ENCODE data around the gene MCM7. TPM values are rescaled to one million over a fixed set of nuclear protein-coding genes. Genes with fewer than 3 reads are reported as not detected.

The MCM7 gene
- total and polyA plus RNA-seq, 2 of the 13 experiments (the other 11 are each of a cell fraction or from before 2014, with no cell fraction given), result 84.5 to 214 TPM

DNA sequence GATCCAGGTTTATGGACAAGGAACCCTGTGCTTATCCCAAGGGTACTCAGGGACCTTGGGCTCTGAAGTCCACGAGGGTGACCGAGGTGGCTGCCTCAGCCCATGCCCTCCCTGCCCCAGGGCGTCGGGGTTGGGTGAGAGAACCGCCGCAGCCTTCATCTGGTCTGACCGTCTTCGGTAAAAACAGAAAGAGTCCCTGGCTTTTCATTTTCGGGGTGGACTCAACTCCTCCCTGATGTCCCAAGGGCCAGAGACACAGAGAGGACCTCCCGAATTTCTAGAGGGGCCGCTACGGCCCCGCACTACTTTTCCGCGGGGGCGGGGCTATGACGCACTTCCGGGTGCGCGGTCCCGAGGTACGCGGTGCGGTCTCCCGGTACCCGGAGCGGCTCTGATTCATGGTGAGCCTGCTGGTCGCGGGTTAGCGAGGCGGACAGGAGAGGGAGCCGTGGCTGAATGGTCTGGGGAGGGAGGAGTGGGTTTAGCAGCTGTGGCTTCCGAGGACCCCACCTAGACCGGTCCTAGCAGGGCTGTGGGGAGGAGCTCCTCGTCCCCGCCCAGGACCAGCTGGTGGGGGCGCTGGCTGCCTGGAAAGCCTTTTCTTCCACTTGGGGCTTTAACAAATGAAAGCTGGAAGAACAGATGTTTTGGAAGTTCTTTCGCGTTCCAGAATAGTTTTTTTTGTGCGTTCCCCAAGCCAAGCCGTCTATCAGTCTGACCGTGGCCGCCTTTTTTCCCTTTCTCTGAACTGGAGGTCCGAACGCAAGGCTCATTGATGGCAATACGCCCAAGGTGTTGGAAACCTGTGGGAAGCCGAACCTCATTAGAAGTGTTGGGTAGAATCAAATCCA lies 51.5 kb downstream of the MCM7 start, which contains the start of gene ZSCAN21 (continued):
- no peak for TF ChIP-seq U2AF2 (IDR thresholded peaks at IDR 0.05; ENCODE audit: low read depth, low read length)
- peak; percentile 74 for TF ChIP-seq DMAP1 (CRISPR knock-in tag; IDR thresholded peaks at IDR 0.05)
- TF ChIP-seq ATM (IDR thresholded peaks at IDR 0.05; ENCODE audit: borderline replicate concordance), result no peak
- peak; percentile 25; the same call in 1 of the 2 replicates for TF ChIP-seq HCFC1 (IDR thresholded peaks at IDR 0.05; ENCODE audit: low read depth, low read length)
- TF ChIP-seq TFE3 (CRISPR knock-in tag; IDR thresholded peaks at IDR 0.05), result peak; percentile 44; the same call in 1 of the 2 replicates
- no peak for TF ChIP-seq MXD4 (CRISPR knock-in tag; IDR thresholded peaks at IDR 0.05)
- no peak for TF ChIP-seq ZNF18 (CRISPR knock-in tag; IDR thresholded peaks at IDR 0.05; ENCODE audit: insufficient replicate concordance)
- TF ChIP-seq EEA1 (CRISPR knock-in tag; IDR thresholded peaks at IDR 0.05; ENCODE audit: borderline replicate concordance), result no peak
- 0 out of 2 replicates have a peak, but pooled peaks have one; percentile 35 for TF ChIP-seq ZNF792 (CRISPR knock-in tag; IDR thresholded peaks at IDR 0.05)
- no peak for TF ChIP-seq PHB2 (IDR thresholded peaks at IDR 0.05; ENCODE audit: partially characterized antibody)
- TF ChIP-seq HHEX (CRISPR knock-in tag; IDR thresholded peaks at IDR 0.05), result no peak
- TF ChIP-seq HNRNPLL (IDR thresholded peaks at IDR 0.05; ENCODE audit: low read depth, low read length, poor library complexity, severe bottlenecking), result peak; percentile 52
- TF ChIP-seq MYNN (CRISPR knock-in tag; IDR thresholded peaks at IDR 0.05; ENCODE audit: low read depth), result no peak
- TF ChIP-seq, protein P1, sequence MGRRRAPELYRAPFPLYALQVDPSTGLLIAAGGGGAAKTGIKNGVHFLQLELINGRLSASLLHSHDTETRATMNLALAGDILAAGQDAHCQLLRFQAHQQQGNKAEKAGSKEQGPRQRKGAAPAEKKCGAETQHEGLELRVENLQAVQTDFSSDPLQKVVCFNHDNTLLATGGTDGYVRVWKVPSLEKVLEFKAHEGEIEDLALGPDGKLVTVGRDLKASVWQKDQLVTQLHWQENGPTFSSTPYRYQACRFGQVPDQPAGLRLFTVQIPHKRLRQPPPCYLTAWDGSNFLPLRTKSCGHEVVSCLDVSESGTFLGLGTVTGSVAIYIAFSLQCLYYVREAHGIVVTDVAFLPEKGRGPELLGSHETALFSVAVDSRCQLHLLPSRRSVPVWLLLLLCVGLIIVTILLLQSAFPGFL (CRISPR knock-in tag; IDR thresholded peaks at IDR 0.05), result no peak
- peak; percentile 67; the same call in 1 of the 2 replicates for TF ChIP-seq FOXJ3 (CRISPR knock-in tag; IDR thresholded peaks at IDR 0.05; ENCODE audit: borderline replicate concordance)
- TF ChIP-seq SALL2 (CRISPR knock-in tag; IDR thresholded peaks at IDR 0.05), result peak; percentile 43; the same call in 1 of the 2 replicates
- TF ChIP-seq ARNT2 (CRISPR knock-in tag; IDR thresholded peaks at IDR 0.05; ENCODE audit: low read depth), result no peak
- no peak for TF ChIP-seq ZFP62 (CRISPR knock-in tag; IDR thresholded peaks at IDR 0.05)
- no peak for TF ChIP-seq ZKSCAN8 (CRISPR knock-in tag; IDR thresholded peaks at IDR 0.05; ENCODE audit: borderline replicate concordance)
- no peak for TF ChIP-seq ZNF776 (CRISPR knock-in tag; IDR thresholded peaks at IDR 0.05)
- TF ChIP-seq, protein P2, sequence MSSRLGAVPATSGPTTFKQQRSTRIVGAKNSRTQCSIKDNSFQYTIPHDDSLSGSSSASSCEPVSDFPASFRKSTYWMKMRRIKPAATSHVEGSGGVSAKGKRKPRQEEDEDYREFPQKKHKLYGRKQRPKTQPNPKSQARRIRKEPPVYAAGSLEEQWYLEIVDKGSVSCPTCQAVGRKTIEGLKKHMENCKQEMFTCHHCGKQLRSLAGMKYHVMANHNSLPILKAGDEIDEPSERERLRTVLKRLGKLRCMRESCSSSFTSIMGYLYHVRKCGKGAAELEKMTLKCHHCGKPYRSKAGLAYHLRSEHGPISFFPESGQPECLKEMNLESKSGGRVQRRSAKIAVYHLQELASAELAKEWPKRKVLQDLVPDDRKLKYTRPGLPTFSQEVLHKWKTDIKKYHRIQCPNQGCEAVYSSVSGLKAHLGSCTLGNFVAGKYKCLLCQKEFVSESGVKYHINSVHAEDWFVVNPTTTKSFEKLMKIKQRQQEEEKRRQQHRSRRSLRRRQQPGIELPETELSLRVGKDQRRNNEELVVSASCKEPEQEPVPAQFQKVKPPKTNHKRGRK (CRISPR knock-in tag; IDR thresholded peaks at IDR 0.05), result no peak
- no peak for TF ChIP-seq NAIF1 (CRISPR knock-in tag; IDR thresholded peaks at IDR 0.05; ENCODE audit: borderline replicate concordance)
- TF ChIP-seq ETV5 (CRISPR knock-in tag; IDR thresholded peaks at IDR 0.05; ENCODE audit: borderline replicate concordance), result no peak
- TF ChIP-seq ONECUT2 (CRISPR knock-in tag; IDR thresholded peaks at IDR 0.05), result no peak
- peak; percentile 75 for TF ChIP-seq PHF8 (CRISPR knock-in tag; IDR thresholded peaks at IDR 0.05)

All from HepG2 (cell line).